BE2C (cell line): Measurements from ENCODE around the gene DSG4.

Experiments used
- DNase-seq: peaks from one replicate; pipeline ENCODE4 v3.0.0-alpha.2; 2020
- H3K27me3 ChIP-seq: fragments of 250-450 bp; sonication (Bioruptor Pico); 2 replicates; pipeline ENCODE4 v1.5.1; 2020; ENCODE audit warnings: mild to moderate bottlenecking
- H3K36me3 ChIP-seq: fragments of 250-450 bp; sonication (Bioruptor Pico); 2 replicates; pipeline ENCODE4 v1.5.1; 2020; ENCODE audit warnings: mild to moderate bottlenecking
- H3K4me1 ChIP-seq: fragments of 250-450 bp; sonication (Bioruptor Pico); 2 replicates; pipeline ENCODE4 v1.5.1; 2020
- H3K4me3 ChIP-seq: 2 replicates; pipeline ENCODE4 v1.5.1; 2011; ENCODE audit warnings: low read depth, low read length
- H3K9me3 ChIP-seq: fragments of 250-450 bp; sonication (Bioruptor Pico); 2 replicates; pipeline ENCODE4 v1.5.1; 2020
- CTCF ChIP-seq: IDR thresholded peaks from 2 replicates; pipeline ENCODE4 v1.5.1; 2012; ENCODE audit warnings: mild to moderate bottlenecking, low read depth, low read length

Gene DSG4

GRCh38 chr18:31432316-31432715 lies 55.7 kb downstream of the DSG4 start:
- DNase-seq = no peak
- TF ChIP-seq CTCF = no peak
- Histone ChIP-seq H3K27me3 (no peaks in the 10 kb centered on the region), H3K9me3 (no peaks in the 10 kb centered on the region), H3K4me1 (no peaks in the 10 kb centered on the region), H3K36me3 (no peaks in the 10 kb centered on the region), H3K4me3 (no peak overlapping the region)

GRCh38 chr18:31436825-31437224 lies 60.2 kb downstream of the DSG4 start:
- H3K9me3 ChIP-seq = no peaks in the 10 kb centered on the region
- H3K36me3 ChIP-seq = no peaks in the 10 kb centered on the region
- no peak for DNase-seq
- TF ChIP-seq CTCF = no peak
- no peak overlapping the region for H3K4me3 ChIP-seq
- H3K4me1 ChIP-seq = no peaks in the 10 kb centered on the region
- no peaks in the 10 kb centered on the region for H3K27me3 ChIP-seq

GRCh38 chr18:31438402-31438801 lies 61.8 kb downstream of the DSG4 start:
- no peak for DNase-seq
- H3K4me3 ChIP-seq = no peak overlapping the region
- no peaks in the 10 kb centered on the region for H3K9me3 ChIP-seq
- no peak for TF ChIP-seq CTCF
- H3K27me3 ChIP-seq = no peaks in the 10 kb centered on the region
- H3K4me1 ChIP-seq = no peaks in the 10 kb centered on the region
- no peaks in the 10 kb centered on the region for H3K36me3 ChIP-seq

GRCh38 chr18:31439807-31440325 lies 63.3 kb downstream of the DSG4 start:
- Histone ChIP-seq H3K27me3 (no peaks in the 10 kb centered on the region), H3K4me3 (no peak overlapping the region)
- no peak for TF ChIP-seq CTCF

GRCh38 chr18:31440787-31441186 lies 64.2 kb downstream of the DSG4 start:
- H3K27me3 ChIP-seq = no peaks in the 10 kb centered on the region
- H3K36me3 ChIP-seq = no peaks in the 10 kb centered on the region
- H3K4me1 ChIP-seq = no peaks in the 10 kb centered on the region
- TF ChIP-seq CTCF = no peak
- DNase-seq = no peak
- no peak overlapping the region for H3K4me3 ChIP-seq
- no peaks in the 10 kb centered on the region for H3K9me3 ChIP-seq

More at GRCh38 chr18:31439807-31440325, 63.3 kb downstream of the DSG4 start:
- no peak for DNase-seq
- Histone ChIP-seq H3K9me3 (no peaks in the 10 kb centered on the region), H3K36me3 (no peaks in the 10 kb centered on the region), H3K4me1 (no peaks in the 10 kb centered on the region)

GRCh38 chr18:31441493-31441892 lies 64.9 kb downstream of the DSG4 start:
- TF ChIP-seq CTCF = no peak
- DNase-seq = no peak
- no peaks in the 10 kb centered on the region for H3K9me3 ChIP-seq
- no peaks in the 10 kb centered on the region for H3K36me3 ChIP-seq
- H3K4me3 ChIP-seq = no peak overlapping the region
- H3K4me1 ChIP-seq = no peaks in the 10 kb centered on the region
- no peaks in the 10 kb centered on the region for H3K27me3 ChIP-seq
